RKO (cell line): ENCODE measurements around the gene RARS1.

Source experiments
- DNase-seq: peaks from one replicate; pipeline ENCODE4 v3.0.0-alpha.2; 2016; ENCODE audit warnings: low spot score

Gene RARS1

GRCh38 chr5:168562279-168562678 is 76.0 kb downstream of the RARS1 start:
- no peak for DNase-seq

- no peak for DNase-seq
These were observed 77.7 kb downstream of the RARS1 start for GRCh38 chr5:168563959-168564358.

GRCh38 chr5:168568738-168569137 is 82.5 kb downstream of the RARS1 start:
- no peak for DNase-seq
